GF-D8 (cell line): ENCODE results near the gene RMND5A.
"Not testable (repeated sequence)": the region's sequence is repeated elsewhere in the genome, so short reads cannot be mapped to it uniquely, and the experiment has no call there.

Source experiments
- DNase-seq: peaks from one replicate; lab custom pipeline; 2025; lab: John Stamatoyannopoulos, UW

The RMND5A gene

DNA sequence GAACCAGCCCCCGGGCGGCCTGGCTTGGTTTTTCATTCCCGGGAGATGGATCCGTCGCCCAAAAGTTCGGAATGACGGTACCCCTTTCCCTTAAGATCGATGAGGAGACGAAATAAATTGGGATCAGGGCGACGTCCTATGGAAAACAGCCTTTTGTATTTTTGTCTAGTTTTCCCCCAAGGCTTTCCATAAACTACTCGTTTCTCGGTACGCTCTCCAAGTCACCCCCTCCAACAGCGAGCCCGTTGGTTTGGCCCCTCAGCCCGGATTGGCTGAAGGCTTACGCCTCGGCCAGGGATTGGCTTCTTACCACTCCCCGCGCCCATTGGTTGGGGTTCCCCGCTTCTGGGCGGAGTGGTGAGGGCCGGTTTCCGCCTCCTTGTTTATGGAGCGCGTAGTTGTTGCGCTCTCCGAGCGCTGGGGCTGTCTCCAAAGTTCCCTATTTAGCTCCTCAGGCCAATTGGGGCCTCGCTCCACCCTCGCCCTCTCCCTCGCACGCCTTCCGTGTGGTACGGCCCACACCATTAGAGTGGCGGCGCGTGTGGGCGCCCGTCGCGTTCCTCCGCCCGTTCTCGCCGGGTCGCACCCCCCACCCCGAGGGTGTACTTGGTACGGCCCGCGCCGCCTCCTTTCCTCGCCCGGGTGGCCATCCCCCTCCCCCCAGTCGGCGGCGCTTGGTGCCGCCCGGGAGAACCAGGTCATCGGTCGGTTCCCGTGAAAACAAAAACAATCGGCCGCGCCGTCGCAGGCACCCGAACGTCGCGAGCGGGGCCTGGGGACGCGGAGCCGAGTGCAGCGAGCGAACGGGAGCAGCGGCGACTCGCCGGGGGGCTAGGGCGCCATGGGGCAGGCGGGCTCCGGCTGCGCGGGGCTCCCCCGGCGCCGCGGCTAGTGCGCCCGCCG is at the start of gene RMND5A:
RMND5A (plus strand) TSS at position 655 of the 903 bp plus-strand sequence. CDS start 377 bp downstream, outside the sequence.
- DNase-seq, result peak; percentile 81

DNA sequence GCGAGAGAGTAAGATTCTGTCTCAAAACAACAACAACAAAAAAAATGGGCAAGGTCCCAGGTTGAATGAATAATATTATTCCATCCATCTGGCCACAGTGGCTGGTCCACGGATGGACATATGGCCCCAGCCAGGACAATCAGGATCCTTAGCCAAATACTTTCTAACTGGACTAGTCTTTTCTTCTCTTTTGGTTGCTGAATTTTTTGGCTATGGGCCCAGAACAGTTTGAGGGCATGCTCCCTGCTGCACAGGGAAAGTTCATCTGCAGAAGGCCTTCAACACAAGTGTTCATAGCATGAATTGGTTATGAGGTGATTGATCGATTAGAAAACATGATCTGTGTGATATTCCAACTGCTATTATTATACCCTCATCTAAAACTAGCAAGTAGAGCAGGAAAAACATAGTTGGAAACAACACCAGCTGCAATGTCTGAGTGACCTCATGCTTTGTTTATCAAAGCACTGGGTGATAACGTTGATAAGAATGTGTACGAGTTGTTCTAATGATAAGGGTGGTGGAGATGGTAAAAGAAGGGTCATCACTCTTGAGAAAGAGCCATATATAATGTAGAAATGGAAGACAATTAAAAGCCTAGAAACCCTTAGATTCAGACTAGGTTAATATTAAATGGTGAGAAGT is 48.6 kb upstream of the RMND5A start:
- no peak for DNase-seq

GRCh38 chr2:86672027-86672545 is 48.0 kb upstream of the RMND5A start:
- no peak for DNase-seq

- DNase-seq, result no peak
Observed at GRCh38 chr2:86673011-86673410, 47.1 kb upstream of the RMND5A start.

GRCh38 chr2:86673986-86674670 is 46.0 kb upstream of the RMND5A start:
- DNase-seq, result no peak

- DNase-seq, result no peak
Observed at GRCh38 chr2:86675104-86675503, 45.0 kb upstream of the RMND5A start.

DNA sequence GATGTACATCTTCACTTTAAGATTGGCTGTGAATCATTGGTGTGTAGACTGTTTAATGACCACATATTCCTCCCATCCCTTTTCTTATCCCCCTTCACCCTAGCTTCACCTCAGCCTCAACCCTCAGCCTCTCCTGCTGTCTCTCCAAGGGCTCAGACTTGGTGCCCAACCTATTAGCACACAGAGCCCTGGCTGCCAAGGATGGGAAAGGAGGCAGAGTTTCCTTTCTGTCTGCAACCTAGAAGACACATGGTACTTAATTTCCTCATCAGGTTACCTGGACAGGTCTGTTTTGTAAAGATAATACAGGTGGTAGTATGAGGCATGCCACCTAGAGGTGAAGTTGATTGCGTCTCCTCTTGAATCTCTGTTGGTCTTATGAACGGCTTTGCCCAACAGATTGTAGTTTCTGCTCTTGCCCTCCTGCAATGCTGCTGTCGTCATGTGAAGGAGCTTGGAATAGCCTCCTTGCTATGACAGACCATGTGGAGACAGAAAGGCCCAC is 44.5 kb upstream of the RMND5A start:
- DNase-seq, result no peak

DNA sequence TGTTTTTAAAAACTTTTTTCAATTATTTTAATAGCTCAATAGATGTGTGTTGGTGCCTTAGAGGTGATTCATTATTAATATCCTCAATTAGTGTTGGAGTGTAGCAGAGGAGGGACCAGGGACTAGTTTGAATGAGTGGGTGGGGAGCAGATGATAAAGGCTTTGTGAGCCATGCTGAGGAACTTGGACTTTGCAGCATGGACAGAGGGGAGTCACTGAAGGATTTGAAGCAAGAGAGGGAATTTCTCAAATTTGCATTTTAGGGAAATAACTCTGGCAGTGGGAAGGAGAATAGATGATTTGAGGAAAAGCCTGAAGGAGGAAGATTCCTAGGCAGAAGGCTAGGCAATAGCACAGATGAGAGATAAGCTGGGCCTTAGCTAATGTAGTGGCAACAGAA is 42.3 kb upstream of the RMND5A start:
- no peak for DNase-seq

DNA sequence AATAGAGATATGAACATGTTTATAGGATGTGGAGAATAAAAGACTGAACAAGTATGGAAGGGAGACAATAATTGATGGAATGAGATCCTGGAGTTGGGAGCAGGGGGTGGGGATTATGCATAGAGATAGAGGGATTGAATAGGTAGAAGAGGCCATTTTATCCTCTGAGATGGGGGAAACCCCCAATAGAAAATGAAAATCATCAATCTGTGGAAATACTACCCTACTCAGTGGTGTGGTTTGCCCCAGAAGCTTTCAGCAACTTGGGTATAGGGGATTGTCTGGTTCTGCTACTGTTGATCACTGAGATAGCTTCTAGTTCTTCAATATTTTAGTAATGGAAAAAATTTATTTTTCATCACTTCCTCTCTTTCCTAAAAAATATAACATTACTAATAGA is 41.1 kb upstream of the RMND5A start:
- no peak for DNase-seq

DNA sequence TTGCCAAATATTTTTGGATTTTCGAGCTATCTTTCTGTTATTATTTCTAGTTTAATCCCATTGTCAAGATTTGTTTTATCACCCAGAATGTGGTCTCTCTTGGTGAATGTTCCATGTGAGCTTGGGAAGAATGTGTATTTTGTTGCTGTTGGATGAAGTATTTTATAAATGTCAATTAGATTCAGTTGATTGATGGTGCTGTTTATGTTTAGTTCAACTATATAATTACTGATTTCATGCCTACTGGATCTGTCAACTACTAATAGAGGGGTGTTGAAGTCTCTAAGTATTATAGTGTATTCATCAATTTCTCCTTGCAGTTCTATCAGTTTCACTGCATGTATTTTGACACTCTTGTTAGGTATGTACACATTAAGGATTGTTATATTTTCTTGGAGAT is 34.7 kb upstream of the RMND5A start:
- DNase-seq, result no peak

DNA sequence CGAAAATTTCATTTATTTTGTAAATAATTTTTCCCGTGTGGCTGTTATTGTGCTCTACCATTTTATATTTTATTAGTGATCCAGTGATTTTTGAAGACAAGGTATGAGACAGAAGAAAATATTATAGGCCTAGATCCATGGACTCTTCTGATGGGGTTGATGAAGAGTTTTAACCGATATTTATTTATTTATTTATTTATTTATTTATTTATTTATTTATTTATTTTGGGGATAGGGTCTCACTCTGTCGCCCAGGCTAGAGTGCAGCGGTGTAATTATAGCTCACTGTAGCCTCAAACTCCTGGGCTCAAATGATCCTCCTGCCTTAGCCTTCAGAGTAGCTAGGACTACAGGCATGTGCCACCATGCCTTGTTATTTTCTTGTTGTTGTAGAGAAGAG is 33.6 kb upstream of the RMND5A start:
- no peak for DNase-seq

- DNase-seq, result no peak
Observed at GRCh38 chr2:86686905-86687304, 33.2 kb upstream of the RMND5A start.

DNA sequence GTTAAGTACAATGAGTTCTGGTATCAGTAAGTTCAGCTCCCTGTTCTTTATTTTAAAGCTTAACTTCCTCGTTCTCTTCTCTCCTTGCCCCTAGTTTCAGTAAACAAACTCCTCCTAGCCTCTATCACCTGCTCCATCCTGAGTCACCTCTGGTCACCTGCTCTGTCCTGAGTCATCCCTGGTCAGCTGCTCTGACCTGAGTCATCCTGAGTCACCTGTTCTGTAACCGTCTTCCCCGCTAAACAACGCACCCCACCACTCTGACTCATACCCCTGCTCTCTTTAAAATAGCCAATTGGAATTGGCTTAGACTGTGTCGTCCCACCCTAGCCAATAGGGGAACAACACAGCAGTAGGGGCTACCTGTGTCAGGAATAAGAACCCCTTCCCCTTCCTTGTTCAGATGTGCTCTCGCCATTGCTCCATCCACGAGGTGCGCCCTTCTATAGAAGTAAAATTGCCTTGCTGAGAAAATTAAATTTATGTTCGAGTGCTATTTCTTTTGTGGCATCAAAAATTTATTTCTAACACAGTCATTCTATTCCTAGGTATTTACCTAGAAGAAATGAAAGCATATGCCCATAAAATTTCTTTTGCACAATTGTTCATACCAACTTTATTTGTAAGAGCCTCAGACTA is 24.9 kb upstream of the RMND5A start:
- DNase-seq, result no peak

DNA sequence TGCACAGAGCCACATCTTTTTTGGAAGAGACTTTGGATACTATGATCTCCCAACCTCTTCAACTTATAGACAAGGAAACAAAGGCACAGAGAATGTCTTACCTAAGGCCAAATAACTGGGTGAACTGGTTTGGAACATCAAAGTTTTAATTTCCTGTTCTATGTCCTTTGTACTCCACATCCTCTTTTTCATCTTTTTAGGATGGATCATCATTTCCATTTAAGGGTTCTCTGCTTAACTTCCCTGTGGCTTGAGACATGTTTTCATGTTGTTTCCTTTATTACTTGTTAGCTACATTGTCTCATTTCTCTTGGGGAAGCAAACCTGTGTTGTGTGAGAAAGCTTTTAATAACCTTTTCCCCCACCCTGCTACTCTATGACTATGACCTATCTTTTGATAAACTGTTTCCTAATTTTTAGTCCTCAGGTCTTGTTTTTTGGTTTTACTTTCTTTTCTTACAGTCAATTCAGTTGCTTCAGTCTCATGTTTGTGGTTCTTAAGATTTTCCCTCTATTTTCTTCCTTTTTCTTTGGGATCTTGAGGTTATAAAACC is 22.5 kb upstream of the RMND5A start:
- no peak for DNase-seq

DNA sequence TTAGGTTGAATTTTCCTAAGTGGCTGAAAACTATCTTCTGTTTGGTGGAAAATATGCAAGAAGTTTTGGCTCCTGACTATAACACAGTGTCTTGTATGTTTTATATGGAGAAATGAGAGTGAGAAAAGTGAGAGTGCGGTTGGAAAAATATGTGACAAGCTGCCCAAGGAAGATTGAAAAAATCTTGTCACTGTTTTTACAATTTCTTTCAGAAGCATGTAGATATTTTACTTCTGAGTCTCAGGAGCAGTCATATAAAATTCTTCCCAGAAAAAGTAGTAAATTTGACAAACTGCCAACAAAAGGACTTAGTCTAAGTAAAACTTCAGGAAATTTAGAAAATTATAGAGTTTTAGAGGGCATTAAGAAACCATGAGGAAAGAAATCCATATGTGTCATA is 19.4 kb upstream of the RMND5A start:
- no peak for DNase-seq

DNA sequence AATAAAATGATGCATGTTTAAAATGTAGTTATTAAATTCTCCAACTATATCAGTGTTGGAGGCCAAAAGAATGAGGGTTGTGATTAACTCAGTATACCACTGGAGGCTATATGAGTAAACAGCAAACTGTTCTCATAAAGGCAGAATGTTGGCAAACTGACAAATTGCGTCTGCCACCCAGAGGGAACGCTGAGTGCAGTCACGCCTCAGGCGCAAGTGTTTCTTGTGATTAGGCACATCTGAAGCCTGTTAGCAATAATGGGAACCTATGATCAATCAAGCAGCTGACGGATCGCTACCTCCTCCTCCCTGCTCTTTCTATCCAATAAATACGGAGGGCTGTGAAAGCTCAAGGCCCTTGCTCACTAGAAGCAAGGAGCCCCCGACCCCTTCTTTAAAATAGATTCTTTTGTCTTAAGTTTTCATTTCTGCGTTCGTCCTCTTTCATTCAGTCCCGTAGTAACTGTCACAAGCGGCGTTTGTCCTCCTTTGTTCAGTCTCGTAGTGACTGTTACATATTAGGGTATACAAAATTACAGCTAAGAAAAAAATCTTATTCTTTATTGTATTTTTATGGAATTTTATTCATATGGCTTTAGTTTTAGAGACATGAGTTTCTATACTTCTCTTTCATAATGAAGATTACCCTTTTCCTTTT is 16.3 kb upstream of the RMND5A start:
- no peak for DNase-seq

GRCh38 chr2:86704459-86704971 is 15.6 kb upstream of the RMND5A start:
- no peak for DNase-seq

DNA sequence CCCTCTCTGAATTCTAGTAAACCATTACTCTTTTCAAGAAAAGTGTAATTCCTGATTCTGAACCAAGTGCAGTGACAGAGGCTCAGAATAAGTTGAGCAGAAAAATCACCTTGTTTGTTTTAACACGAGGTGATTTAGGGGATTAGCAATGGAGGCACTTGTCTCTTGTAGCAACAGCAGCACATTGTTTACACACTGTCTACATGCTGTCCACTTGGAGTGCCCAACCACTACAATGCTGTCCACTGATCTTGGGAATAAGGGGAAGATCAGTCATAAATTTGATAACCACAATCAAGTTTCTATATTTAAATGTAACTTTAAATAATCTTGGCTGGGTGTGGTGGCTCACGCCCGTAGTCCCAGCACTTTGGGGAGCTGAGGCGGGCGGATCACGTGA is 13.9 kb upstream of the RMND5A start:
- no peak for DNase-seq

DNA sequence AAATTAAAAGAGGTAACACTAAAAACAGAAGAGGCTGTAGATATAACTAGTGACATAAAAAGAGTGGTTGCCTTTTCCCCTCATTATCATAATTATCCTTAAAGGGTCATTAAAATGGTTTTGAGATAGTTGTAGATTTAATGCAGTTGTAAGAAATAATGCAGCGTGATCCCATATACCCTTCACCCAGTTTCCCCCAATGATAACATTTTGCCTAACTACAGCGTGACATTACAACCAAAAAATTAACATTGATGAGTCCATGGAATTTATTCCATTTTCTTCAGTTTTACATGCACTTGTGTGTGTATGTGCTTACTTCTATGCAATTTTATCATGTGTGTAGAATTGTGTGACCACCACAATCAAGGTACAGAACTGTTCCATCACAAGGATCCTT is 13.2 kb upstream of the RMND5A start:
- no peak for DNase-seq

GRCh38 chr2:86708126-86708525 is 12.0 kb upstream of the RMND5A start:
- not testable (repeated sequence) for DNase-seq
